CD4-positive, alpha-beta T cell (primary cell): Measurements from ENCODE around the gene SFMBT2. TPM values are rescaled to one million over a fixed set of nuclear protein-coding genes. Genes with fewer than 3 reads are reported as not detected.

Experiments
- ATAC-seq: fragments of 200-7000 bp; cut with Tn5 transposase; one replicate; pipeline ENCODE4 v1.10.0; 2022; ENCODE audit warnings: mild to moderate bottlenecking; ENCODE audit not compliant: poor library complexity
- CTCF ChIA-PET: fragments of 350-600 bp; sonication (Branson Sonifier 250); formaldehyde crosslinking; loops from one replicate; lab custom pipeline; 2021; ENCODE audit warnings: antibody characterized with exemption, inconsistent platforms; lab: Charles Lee
- POLR2A ChIA-PET: fragments of 350-600 bp; sonication (Branson Sonifier 250); formaldehyde crosslinking; loops from one replicate; lab custom pipeline; 2021; ENCODE audit warnings: antibody characterized with exemption, inconsistent platforms; lab: Charles Lee
- DNase-seq, 14 experiments: peaks; one replicate each; pipeline ENCODE4 v3.0.0-alpha.2; 2013 to 2020; ENCODE audit warnings: mixed read lengths in 2 of 14
- H3K27ac ChIP-seq, 2 donors: one replicate each; pipeline versions ENCODE4 v1.5.1 to v1.7.0; 2013; ENCODE audit warnings: low read length in 2 of 2, low read depth in 1 of 2, mild to moderate bottlenecking in 1 of 2
- H3K27me3 ChIP-seq, 2 experiments: 1 replicate in 1 of 2; 2 replicates in 1 of 2; pipeline versions ENCODE4 v1.6.1 to v1.7.0; 2013; ENCODE audit warnings: low read length in 2 of 2, control low read depth in 1 of 2, mild to moderate bottlenecking in 1 of 2, moderate library complexity in 1 of 2; ENCODE audit not compliant: insufficient read depth in 2 of 2, control insufficient read depth in 1 of 2
- H3K36me3 ChIP-seq: one replicate; pipeline ENCODE4 v1.6.1; 2013; ENCODE audit warnings: low read length, control low read depth; ENCODE audit not compliant: insufficient read depth
- H3K4me1 ChIP-seq: one replicate; pipeline ENCODE4 v1.6.1; 2013; ENCODE audit warnings: low read length, control low read depth; ENCODE audit not compliant: insufficient read depth
- H3K4me3 ChIP-seq: one replicate; pipeline ENCODE4 v1.5.1; 2013; ENCODE audit warnings: mild to moderate bottlenecking, low read length, moderate library complexity
- H3K9me3 ChIP-seq, 2 experiments: 1 replicate in 1 of 2; 2 replicates in 1 of 2; pipeline versions ENCODE4 v1.6.1 to v1.7.0; 2013; ENCODE audit warnings: low read length in 2 of 2, mild to moderate bottlenecking in 2 of 2, control low read depth in 1 of 2, moderate library complexity in 1 of 2; ENCODE audit not compliant: control insufficient read depth in 1 of 2, insufficient read depth in 1 of 2
- H3K27ac Mint-ChIP-seq: one replicate; pipeline ENCODE4 v1.8.0; 2020; ENCODE audit warnings: mixed read lengths
- H3K27me3 Mint-ChIP-seq: one replicate; pipeline ENCODE4 v1.8.0; 2021; ENCODE audit warnings: mixed read lengths
- H3K36me3 Mint-ChIP-seq: one replicate; pipeline ENCODE4 v1.8.0; 2021; ENCODE audit warnings: low read depth, mixed read lengths
- H3K4me1 Mint-ChIP-seq: one replicate; pipeline ENCODE4 v1.8.0; 2021; ENCODE audit warnings: low read depth, mixed read lengths
- H3K4me3 Mint-ChIP-seq: one replicate; pipeline ENCODE4 v1.8.0; 2020; ENCODE audit warnings: mild to moderate bottlenecking, mixed read lengths
- H3K9me3 Mint-ChIP-seq: one replicate; pipeline ENCODE4 v1.8.0; 2020; ENCODE audit warnings: mixed read lengths
- CTCF ChIP-seq: fragments of 200-600 bp; IDR thresholded peaks from one replicate; pipeline ENCODE4 v1.8.0; 2022; ENCODE audit warnings: antibody characterized with exemption, mild to moderate bottlenecking
- intact Hi-C, 2 experiments: fragments of 100-400 bp; cut with DNase I in 1 of 2; cut with micrococcal nuclease in 1 of 2; formaldehyde crosslinking; loops; one replicate each; pipeline versions ENCODE4 v1.15.1 to v1.9.0; 2023 to 2025; cut with DNase I, micrococcal nuclease
- total RNA-seq, 174 experiments: library from RNA in 2 of 174; stranded (reverse) in 2 of 174; gene quantifications; one replicate each; pipeline ENCODE4 v1.2.3 and lab custom pipeline; 2021 to 2026

SFMBT2 gene
- total RNA-seq, 2 experiments from 2014 or later = 41.0 to 42.0 TPM

- H3K4me1 ChIP-seq = peaks cover 9% of the 10 kb centered on the region
Observed at GRCh38 chr10:7181420-7181819, 229.4 kb downstream of the SFMBT2 start.

GRCh38 chr10:7179536-7179935 is 231.3 kb downstream of the SFMBT2 start:
- H3K4me1 ChIP-seq = peaks cover 1% of the 10 kb centered on the region
- H3K36me3 ChIP-seq = peaks cover 42% of the 10 kb centered on the region
- ChIA-PET POLR2A (no interaction called here), CTCF (interaction anchor here (0.7 kb wide), 1 partner anchor 1003 kb away, joined by 3 read pairs; no protein-coding TSS in a partner anchor)
- intact Hi-C loops = no loop called here
- ATAC-seq = no peak
- H3K9me3 ChIP-seq = peaks cover 21% of the 10 kb centered on the region in 2 experiments
- H3K9me3 Mint-ChIP-seq = peaks cover 9% of the 10 kb centered on the region
- H3K36me3 Mint-ChIP-seq = peaks cover 94% of the 10 kb centered on the region
- no peak overlapping the region for H3K4me3 Mint-ChIP-seq
- H3K4me3 ChIP-seq = no peak overlapping the region
- no peak for DNase-seq
- H3K4me1 Mint-ChIP-seq = peaks cover 7% of the 10 kb centered on the region
- no peaks in the 10 kb centered on the region for H3K27me3 ChIP-seq
- no peak for TF ChIP-seq CTCF
- no peaks in the 10 kb centered on the region for H3K27me3 Mint-ChIP-seq
- H3K27ac ChIP-seq = no peak overlapping the region
- H3K27ac Mint-ChIP-seq = no peak overlapping the region

More at GRCh38 chr10:7181420-7181819, 229.4 kb downstream of the SFMBT2 start:
- no peak for DNase-seq
- POLR2A ChIA-PET = no interaction called here
- H3K36me3 ChIP-seq = peaks cover 27% of the 10 kb centered on the region
- H3K27ac ChIP-seq = no peak overlapping the region
- intact Hi-C loops = no loop called here
- CTCF ChIA-PET = no interaction called here
- H3K9me3 ChIP-seq = peaks cover 5 to 10% of the 10 kb centered on the region in 2 experiments
- TF ChIP-seq CTCF = no peak
- no peak for ATAC-seq
- no peak overlapping the region for H3K27ac Mint-ChIP-seq
- H3K27me3 Mint-ChIP-seq = no peaks in the 10 kb centered on the region
- peaks cover 3% of the 10 kb centered on the region for H3K9me3 Mint-ChIP-seq
- H3K4me3 Mint-ChIP-seq = no peak overlapping the region
- H3K27me3 ChIP-seq = no peaks in the 10 kb centered on the region
- H3K4me3 ChIP-seq = no peak overlapping the region
- H3K4me1 Mint-ChIP-seq = peaks cover 24% of the 10 kb centered on the region
- H3K36me3 Mint-ChIP-seq = peaks cover 92% of the 10 kb centered on the region

GRCh38 chr10:7173948-7174347 is 236.9 kb downstream of the SFMBT2 start:
- Mint-ChIP-seq H3K36me3 (peaks cover 94% of the 10 kb centered on the region), H3K4me1 (no peaks in the 10 kb centered on the region), H3K9me3 (peaks cover 9% of the 10 kb centered on the region), H3K27me3 (no peaks in the 10 kb centered on the region), H3K4me3 (no peak overlapping the region), H3K27ac (no peak overlapping the region)
- Histone ChIP-seq H3K36me3 (peaks cover 78% of the 10 kb centered on the region), H3K27me3 (no peaks in the 10 kb centered on the region), H3K4me3 (no peak overlapping the region), H3K4me1 (no peaks in the 10 kb centered on the region), H3K27ac (no peak overlapping the region), H3K9me3 (peaks cover 21 to 23% of the 10 kb centered on the region in 2 experiments)
- DNase-seq = no peak
- intact Hi-C loops = no loop called here
- CTCF ChIA-PET = no interaction called here
- POLR2A ChIA-PET = no interaction called here
- no peak for TF ChIP-seq CTCF
- ATAC-seq = no peak
